WTC11 (cell line): ENCODE measurements around the gene SH3RF2. TPM values are rescaled to one million over a fixed set of nuclear protein-coding genes. Genes with fewer than 3 reads are reported as not detected.

Source experiments
- ATAC-seq: fragments of 200-7000 bp; cut with Tn5 transposase; 2 replicates; pipeline ENCODE4 v1.10.0; 2021; ENCODE audit warnings: mild to moderate bottlenecking, moderate library complexity
- CTCF ChIA-PET: fragments of 300-600 bp; sonication (Branson Sonifier 250); formaldehyde crosslinking; loops from one replicate; lab custom pipeline; 2021; ENCODE audit warnings: antibody characterized with exemption; lab: Charles Lee
- POLR2A ChIA-PET: fragments of 350-600 bp; sonication (Branson Sonifier 250); formaldehyde crosslinking; loops from one replicate; lab custom pipeline; 2021; ENCODE audit warnings: antibody characterized with exemption; lab: Charles Lee
- DNase-seq: peaks from one replicate; pipeline ENCODE4 v3.0.0; 2021; ENCODE audit warnings: low spot score
- H3K27ac Mint-ChIP-seq: 2 replicates; pipeline ENCODE4 v1.8.0; 2021; ENCODE audit warnings: mixed read lengths
- H3K27me3 Mint-ChIP-seq: 2 replicates; pipeline ENCODE4 v1.8.0; 2021; ENCODE audit warnings: low read depth, mild to moderate bottlenecking, moderate library complexity, mixed read lengths
- H3K36me3 Mint-ChIP-seq: 2 replicates; pipeline ENCODE4 v1.8.0; 2021; ENCODE audit warnings: mixed read lengths
- H3K4me1 Mint-ChIP-seq: 2 replicates; pipeline ENCODE4 v1.8.0; 2022; ENCODE audit warnings: mixed read lengths
- H3K4me3 Mint-ChIP-seq: 2 replicates; pipeline ENCODE4 v1.8.0; 2021; ENCODE audit warnings: mild to moderate bottlenecking, moderate library complexity, mixed read lengths
- H3K9me3 Mint-ChIP-seq: 2 replicates; pipeline ENCODE4 v1.8.0; 2021; ENCODE audit warnings: mixed read lengths
- ATF3 ChIP-seq: sonication (generic); formaldehyde crosslinking; conservative IDR thresholded peaks from 2 replicates; pipeline ENCODE4 v1.8.1; 2022; ENCODE audit warnings: mild to moderate bottlenecking, missing genetic modification reagents
- ESRRA ChIP-seq: sonication (generic); formaldehyde crosslinking; IDR thresholded peaks from 2 replicates; pipeline ENCODE4 v1.8.1; 2022; ENCODE audit warnings: mild to moderate bottlenecking, missing genetic modification reagents, borderline replicate concordance
- FOXJ3 ChIP-seq: sonication (generic); formaldehyde crosslinking; IDR thresholded peaks from 2 replicates; pipeline ENCODE4 v1.9.0; 2021; ENCODE audit warnings: missing genetic modification reagents, mild to moderate bottlenecking, borderline replicate concordance
- HMGXB4 ChIP-seq: sonication (generic); formaldehyde crosslinking; IDR thresholded peaks from 2 replicates; pipeline ENCODE4 v1.8.1; 2023; ENCODE audit warnings: mild to moderate bottlenecking, moderate library complexity, missing genetic modification reagents
- MAX ChIP-seq: sonication (generic); formaldehyde crosslinking; IDR thresholded peaks from 2 replicates; pipeline ENCODE4 v1.8.0; 2022; ENCODE audit warnings: mild to moderate bottlenecking, missing genetic modification reagents
- NFYB ChIP-seq: sonication (generic); formaldehyde crosslinking; conservative IDR thresholded peaks from 2 replicates; pipeline ENCODE4 v1.8.0; 2022; ENCODE audit warnings: low read depth, missing genetic modification reagents
- PRRX2 ChIP-seq: fragments of 250-450 bp; sonication (Bioruptor Pico); IDR thresholded peaks from 2 replicates; pipeline ENCODE4 v1.8.0; 2021; ENCODE audit warnings: mild to moderate bottlenecking
- RORB ChIP-seq: fragments of 250-450 bp; sonication (Bioruptor Pico); IDR thresholded peaks from 2 replicates; pipeline ENCODE4 v1.9.0; 2021; ENCODE audit warnings: mild to moderate bottlenecking
- SOX15 ChIP-seq: fragments of 250-450 bp; sonication (Bioruptor Pico); IDR thresholded peaks from 2 replicates; pipeline ENCODE4 v1.9.0; 2021; ENCODE audit warnings: mild to moderate bottlenecking
- SP1 ChIP-seq: sonication (generic); formaldehyde crosslinking; conservative IDR thresholded peaks from 2 replicates; pipeline ENCODE4 v1.8.1; 2022; ENCODE audit warnings: missing genetic modification reagents
- TEAD1 ChIP-seq: sonication (generic); formaldehyde crosslinking; IDR thresholded peaks from 2 replicates; pipeline ENCODE4 v1.8.0; 2022; ENCODE audit warnings: mild to moderate bottlenecking, missing genetic modification reagents
- TEAD4 ChIP-seq: sonication (generic); formaldehyde crosslinking; IDR thresholded peaks from 2 replicates; pipeline ENCODE4 v1.8.0; 2022; ENCODE audit warnings: mild to moderate bottlenecking, missing genetic modification reagents
- TP53 ChIP-seq: sonication (generic); formaldehyde crosslinking; IDR thresholded peaks from 2 replicates; pipeline ENCODE4 v1.8.1; 2023; ENCODE audit warnings: mild to moderate bottlenecking, missing genetic modification reagents
- ZNF121 ChIP-seq: sonication (generic); formaldehyde crosslinking; IDR thresholded peaks from 2 replicates; pipeline ENCODE4 v1.8.0; 2023; ENCODE audit warnings: missing genetic modification reagents
- ZNF263 ChIP-seq: sonication (generic); formaldehyde crosslinking; IDR thresholded peaks from 2 replicates; pipeline ENCODE4 v1.8.1; 2022; ENCODE audit warnings: low read depth, mild to moderate bottlenecking, moderate library complexity, missing genetic modification reagents
- total RNA-seq: library from RNA; stranded (reverse); gene quantifications from 3 replicates; pipeline ENCODE4 v1.2.3, GENCODE V29; 2021
- TF ChIP-seq, protein P1 (sequence below): sonication (generic); formaldehyde crosslinking; IDR thresholded peaks from 2 replicates; pipeline ENCODE4 v1.8.1; 2023; ENCODE audit warnings: mild to moderate bottlenecking, missing genetic modification reagents, moderate library complexity
- TF ChIP-seq, protein P2 (sequence below): fragments of 250-450 bp; sonication (Bioruptor Pico); conservative IDR thresholded peaks from 2 replicates; pipeline ENCODE4 v1.9.0; 2021; ENCODE audit warnings: mild to moderate bottlenecking
- TF ChIP-seq, protein P3 (sequence below): sonication (generic); formaldehyde crosslinking; IDR thresholded peaks from 2 replicates; pipeline ENCODE4 v1.8.0; 2022; ENCODE audit warnings: mild to moderate bottlenecking, missing genetic modification reagents
- TF ChIP-seq, protein P4 (sequence below): fragments of 250-450 bp; sonication (Bioruptor Pico); IDR thresholded peaks from 2 replicates; pipeline ENCODE4 v2.1.2; 2022; ENCODE audit warnings: mild to moderate bottlenecking, moderate library complexity

SH3RF2 gene
- total RNA-seq, 1 experiment from 2014 or later, result 0.83 TPM

GRCh38 chr5:146049704-146050026, 113.3 kb downstream of the SH3RF2 start:
- TF ChIP-seq ZNF263, result no peak
- Mint-ChIP-seq H3K9me3 (no peaks in the 10 kb centered on the region), H3K4me3 (no peak overlapping the region), H3K27me3 (no peaks in the 10 kb centered on the region), H3K4me1 (peaks cover 2% of the 10 kb centered on the region; the same call in 1 of the 2 replicates), H3K36me3 (no peaks in the 10 kb centered on the region), H3K27ac (no peak overlapping the region)
- DNase-seq, result no peak
- CTCF ChIA-PET, result interaction anchor here (0.6 to 1.3 kb wide), 2 partner anchors 15 to 41 kb away, joined by 3 to 4 read pairs; no protein-coding TSS in a partner anchor
- ATAC-seq, result peak; percentile 11
- POLR2A ChIA-PET, result no interaction called here

GRCh38 chr5:146050086-146050485, 113.7 kb downstream of the SH3RF2 start:
- no peak overlapping the region for H3K27ac Mint-ChIP-seq
- ChIA-PET CTCF (interaction anchor here (0.6 to 2.2 kb wide), 2 partner anchors 9 to 41 kb away, joined by 3 to 9 read pairs; no protein-coding TSS in a partner anchor), POLR2A (no interaction called here)
- ATAC-seq (no peak), DNase-seq (no peak)
- no peak overlapping the region for H3K4me3 Mint-ChIP-seq
- no peaks in the 10 kb centered on the region for H3K27me3 Mint-ChIP-seq
- TF ChIP-seq RORB (CRISPR knock-in tag), result no peak
- TF ChIP-seq, protein P1, sequence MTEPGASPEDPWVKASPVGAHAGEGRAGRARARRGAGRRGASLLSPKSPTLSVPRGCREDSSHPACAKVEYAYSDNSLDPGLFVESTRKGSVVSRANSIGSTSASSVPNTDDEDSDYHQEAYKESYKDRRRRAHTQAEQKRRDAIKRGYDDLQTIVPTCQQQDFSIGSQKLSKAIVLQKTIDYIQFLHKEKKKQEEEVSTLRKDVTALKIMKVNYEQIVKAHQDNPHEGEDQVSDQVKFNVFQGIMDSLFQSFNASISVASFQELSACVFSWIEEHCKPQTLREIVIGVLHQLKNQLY (CRISPR knock-in tag), result no peak
- no peak for TF ChIP-seq TEAD1 (CRISPR knock-in tag)
- no peak for TF ChIP-seq ATF3 (CRISPR knock-in tag)
- TF ChIP-seq, protein P2, sequence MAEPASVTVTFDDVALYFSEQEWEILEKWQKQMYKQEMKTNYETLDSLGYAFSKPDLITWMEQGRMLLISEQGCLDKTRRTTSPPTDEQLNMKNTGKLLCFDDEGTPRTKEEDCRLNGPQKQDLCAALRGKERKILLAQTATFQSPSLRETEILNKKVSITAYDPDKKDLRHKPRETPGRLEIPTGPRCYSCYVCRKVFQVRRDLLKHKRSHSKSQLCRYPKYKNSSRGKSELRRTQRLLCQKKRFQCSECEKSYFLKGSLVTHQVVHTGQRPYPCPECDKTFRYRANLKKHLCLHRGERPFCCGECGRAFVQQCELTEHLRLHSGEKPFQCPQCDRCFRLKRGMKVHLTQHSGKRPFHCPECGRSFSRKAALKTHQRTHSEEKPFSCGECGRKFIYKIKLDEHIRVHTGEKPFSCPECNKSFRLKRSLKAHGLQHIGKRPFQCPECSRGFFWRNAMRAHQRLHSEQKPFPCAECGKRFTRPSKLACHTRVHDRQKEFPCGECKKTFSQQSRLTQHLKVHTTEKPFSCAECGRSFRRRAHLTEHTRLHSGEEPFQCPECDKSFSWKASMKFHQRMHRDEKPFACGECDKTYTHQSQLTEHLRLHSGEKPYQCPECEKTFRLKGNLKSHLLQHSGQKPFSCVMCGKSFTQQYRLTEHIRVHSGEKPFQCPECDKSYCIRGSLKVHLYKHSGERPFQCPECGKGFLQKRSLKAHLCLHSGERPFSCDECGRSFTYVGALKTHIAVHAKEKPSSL, result no peak
- TF ChIP-seq PRRX2 (CRISPR knock-in tag), result no peak
- H3K9me3 Mint-ChIP-seq, result no peaks in the 10 kb centered on the region
- peaks cover 2% of the 10 kb centered on the region; the same call in 1 of the 2 replicates for H3K4me1 Mint-ChIP-seq
- no peaks in the 10 kb centered on the region for H3K36me3 Mint-ChIP-seq

DNA sequence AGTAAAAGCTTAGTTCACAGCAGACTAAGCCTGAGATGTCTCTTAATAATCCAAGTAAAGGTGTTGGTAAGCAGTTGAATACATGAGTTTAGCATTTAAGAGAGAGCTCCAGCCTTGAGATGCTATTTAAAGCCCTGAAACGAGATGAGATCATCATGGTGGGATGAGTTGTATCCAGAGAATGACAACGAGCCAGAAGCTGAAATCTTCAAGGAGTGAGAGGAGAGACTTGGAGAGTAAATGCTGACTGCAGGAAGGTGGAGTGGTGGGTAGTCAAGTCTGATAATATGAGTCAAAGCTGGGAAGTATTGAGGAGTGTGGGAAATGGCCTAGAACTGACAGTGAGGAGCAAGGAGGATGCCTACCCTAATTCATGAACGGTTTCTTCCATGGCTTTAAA, 115.3 kb downstream of the SH3RF2 start:
- no peaks in the 10 kb centered on the region for H3K9me3 Mint-ChIP-seq
- H3K36me3 Mint-ChIP-seq, result no peaks in the 10 kb centered on the region
- ATAC-seq (no peak), DNase-seq (no peak)
- H3K4me3 Mint-ChIP-seq, result no peak overlapping the region
- ChIA-PET POLR2A (no interaction called here), CTCF (interaction anchor here (0.6 to 2.2 kb wide), 5 partner anchors 10 to 182 kb away, joined by 3 to 9 read pairs (median 3); no protein-coding TSS in a partner anchor)
- H3K27ac Mint-ChIP-seq, result no peak overlapping the region
- H3K27me3 Mint-ChIP-seq, result no peaks in the 10 kb centered on the region
- TF ChIP-seq, protein P3, sequence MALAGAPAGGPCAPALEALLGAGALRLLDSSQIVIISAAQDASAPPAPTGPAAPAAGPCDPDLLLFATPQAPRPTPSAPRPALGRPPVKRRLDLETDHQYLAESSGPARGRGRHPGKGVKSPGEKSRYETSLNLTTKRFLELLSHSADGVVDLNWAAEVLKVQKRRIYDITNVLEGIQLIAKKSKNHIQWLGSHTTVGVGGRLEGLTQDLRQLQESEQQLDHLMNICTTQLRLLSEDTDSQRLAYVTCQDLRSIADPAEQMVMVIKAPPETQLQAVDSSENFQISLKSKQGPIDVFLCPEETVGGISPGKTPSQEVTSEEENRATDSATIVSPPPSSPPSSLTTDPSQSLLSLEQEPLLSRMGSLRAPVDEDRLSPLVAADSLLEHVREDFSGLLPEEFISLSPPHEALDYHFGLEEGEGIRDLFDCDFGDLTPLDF (CRISPR knock-in tag), result no peak
- TF ChIP-seq SP1 (CRISPR knock-in tag) (no peak), NFYB (CRISPR knock-in tag) (no peak), ZNF121 (no peak), MAX (no peak), RORB (CRISPR knock-in tag) (no peak), ATF3 (CRISPR knock-in tag) (no peak), ESRRA (CRISPR knock-in tag) (no peak), TP53 (CRISPR knock-in tag) (no peak)
- H3K4me1 Mint-ChIP-seq, result peaks cover 2% of the 10 kb centered on the region; the same call in 1 of the 2 replicates

DNA sequence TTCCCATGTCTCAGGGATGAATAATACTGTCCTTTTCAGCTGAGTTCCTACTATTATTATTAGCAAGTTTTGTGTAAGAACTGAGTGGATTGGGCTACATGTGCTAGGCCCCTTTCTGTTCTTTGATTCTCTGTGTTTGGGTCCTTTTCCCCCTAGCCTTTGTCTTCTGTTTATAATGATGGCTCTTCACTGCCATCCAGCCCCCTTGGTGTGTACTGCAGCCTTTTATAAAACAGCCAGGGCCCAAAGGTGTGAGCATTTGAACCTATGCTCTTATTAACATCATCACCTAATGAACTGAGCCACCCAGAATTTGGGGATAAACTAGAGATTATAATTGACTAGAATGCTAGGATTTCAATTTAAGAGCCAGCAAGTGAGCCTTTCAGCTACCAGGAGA, 116.4 kb downstream of the SH3RF2 start:
- ATAC-seq (peak; percentile 83), DNase-seq (no peak)
- CTCF ChIA-PET, result interaction anchor here (0.7 to 2.4 kb wide), 2 partner anchors 165 to 371 kb away, joined by 3 to 5 read pairs; no protein-coding TSS in a partner anchor
- Mint-ChIP-seq H3K27ac (no peak overlapping the region), H3K4me1 (peaks cover 2% of the 10 kb centered on the region; the same call in 1 of the 2 replicates), H3K36me3 (no peaks in the 10 kb centered on the region), H3K4me3 (no peak overlapping the region), H3K27me3 (no peaks in the 10 kb centered on the region), H3K9me3 (no peaks in the 10 kb centered on the region)
- POLR2A ChIA-PET, result no interaction called here
- TF ChIP-seq, protein P4, sequence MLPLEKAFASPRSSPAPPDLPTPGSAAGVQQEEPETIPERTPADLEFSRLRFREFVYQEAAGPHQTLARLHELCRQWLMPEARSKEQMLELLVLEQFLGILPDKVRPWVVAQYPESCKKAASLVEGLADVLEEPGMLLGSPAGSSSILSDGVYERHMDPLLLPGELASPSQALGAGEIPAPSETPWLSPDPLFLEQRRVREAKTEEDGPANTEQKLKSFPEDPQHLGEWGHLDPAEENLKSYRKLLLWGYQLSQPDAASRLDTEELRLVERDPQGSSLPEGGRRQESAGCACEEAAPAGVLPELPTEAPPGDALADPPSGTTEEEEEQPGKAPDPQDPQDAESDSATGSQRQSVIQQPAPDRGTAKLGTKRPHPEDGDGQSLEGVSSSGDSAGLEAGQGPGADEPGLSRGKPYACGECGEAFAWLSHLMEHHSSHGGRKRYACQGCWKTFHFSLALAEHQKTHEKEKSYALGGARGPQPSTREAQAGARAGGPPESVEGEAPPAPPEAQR (CRISPR knock-in tag), result no peak
- TF ChIP-seq HMGXB4 (no peak), FOXJ3 (CRISPR knock-in tag) (no peak), TEAD4 (CRISPR knock-in tag) (no peak), SOX15 (CRISPR knock-in tag) (no peak)
